Endothelial cell of umbilical vein (primary cell): Measurements from ENCODE around the gene ACOD1. TPM values are rescaled to one million over a fixed set of nuclear protein-coding genes. Genes with fewer than 3 reads are reported as not detected.

Source experiments
- BruUV-seq: library from RNA; stranded (reverse); fragments of 400-500 nt; replicated peaks from 2 replicates; lab custom pipeline; 2021; lab: Mats Ljungman, UMichigan
- CTCF ChIA-PET: fragments of 300-600, 350-600 bp; sonication (Branson Sonifier 250); formaldehyde crosslinking; loops from one replicate; lab custom pipeline; 2021; ENCODE audit warnings: antibody characterized with exemption, inconsistent platforms; lab: Charles Lee
- POLR2A ChIA-PET: fragments of 300-600, 350-600 bp; sonication (Branson Sonifier 250); formaldehyde crosslinking; loops from one replicate; lab custom pipeline; 2021; ENCODE audit warnings: antibody characterized with exemption, inconsistent platforms; lab: Charles Lee
- DNase-seq: peaks from one replicate; pipeline ENCODE4 v3.0.0-alpha.2; 2011; ENCODE audit warnings: low read depth, low spot score
- FAIRE-seq: peaks from 2 replicates; lab custom pipeline; 2011; peaks lifted over from hg19 to GRCh38; lab: Jason Lieb, UNC
- H2AFZ ChIP-seq: 2 replicates; pipeline ENCODE4 v1.6.0; 2012; ENCODE audit warnings: low read depth, low read length, control low read depth, inconsistent platforms
- H3K27ac ChIP-seq: 2 replicates; pipeline ENCODE4 v1.5.1; 2011; ENCODE audit warnings: low read depth, mild to moderate bottlenecking, control low read depth, low read length, moderate library complexity; ENCODE audit not compliant: insufficient read depth
- H3K27me3 ChIP-seq, 2 experiments: 2 replicates each; pipeline versions ENCODE4 v1.6.0 to v1.6.1; 2011; ENCODE audit warnings: low read length in 2 of 2, mixed read lengths in 1 of 2; ENCODE audit not compliant: control insufficient read depth in 2 of 2, insufficient read depth in 2 of 2
- H3K36me3 ChIP-seq, 2 experiments: 2 replicates in 1 of 2; 3 replicates in 1 of 2; pipeline ENCODE4 v1.5.1; 2011; ENCODE audit warnings: low read length in 2 of 2, mild to moderate bottlenecking in 1 of 2, moderate library complexity in 1 of 2; ENCODE audit not compliant: control insufficient read depth in 2 of 2, insufficient read depth in 2 of 2; ENCODE audit errors: extremely low read depth in 1 of 2
- H3K4me1 ChIP-seq: 3 replicates; pipeline ENCODE4 v1.5.1; 2011; ENCODE audit warnings: mild to moderate bottlenecking, low read length; ENCODE audit not compliant: control insufficient read depth, insufficient read depth; ENCODE audit errors: extremely low read depth
- H3K4me2 ChIP-seq: 2 replicates; pipeline ENCODE4 v1.6.1; 2011; ENCODE audit warnings: low read length, control low read depth, mixed read lengths; ENCODE audit not compliant: insufficient read depth
- H3K4me3 ChIP-seq, 3 experiments: fragments of 200-600 bp in 1 of 3; sonication (generic), shearing (Covaris generic) in 1 of 3; replicated peaks in 1 of 3; 2 replicates each; pipeline ENCODE4 v1.5.1; 2011 to 2016; ENCODE audit warnings: control low read depth in 3 of 3, low read length in 3 of 3, mild to moderate bottlenecking in 2 of 3, inconsistent platforms in 1 of 3, low read depth in 1 of 3, moderate library complexity in 1 of 3; ENCODE audit not compliant: insufficient read depth in 1 of 3
- H3K79me2 ChIP-seq: 2 replicates; pipeline ENCODE4 v1.6.0; 2012; ENCODE audit warnings: low read length, inconsistent platforms; ENCODE audit not compliant: control insufficient read depth, insufficient read depth
- H3K9ac ChIP-seq: replicated peaks from 2 replicates; pipeline ENCODE3; 2011; ENCODE audit warnings: low read length, control low read depth; ENCODE audit not compliant: insufficient read depth; ENCODE audit errors: extremely low read depth
- H3K9me1 ChIP-seq: replicated peaks from 3 replicates; pipeline ENCODE4 v1.6.0; 2011; ENCODE audit warnings: mild to moderate bottlenecking, low read length; ENCODE audit not compliant: control insufficient read depth, insufficient read depth; ENCODE audit errors: extremely low read depth
- H3K9me3 ChIP-seq: replicated peaks from 2 replicates; pipeline ENCODE4 v1.5.1; 2012; ENCODE audit warnings: low read length, inconsistent platforms; ENCODE audit not compliant: control insufficient read depth, insufficient read depth
- H4K20me1 ChIP-seq: replicated peaks from 2 replicates; pipeline ENCODE3; 2011; ENCODE audit warnings: mild to moderate bottlenecking, low read length; ENCODE audit not compliant: control insufficient read depth, insufficient read depth; ENCODE audit errors: extremely low read depth
- CTCF ChIP-seq, 2 donors: IDR thresholded peaks; 1 replicate in 1 of 2; 2 replicates in 1 of 2; pipeline ENCODE4 v1.5.1; 2011; ENCODE audit warnings: low read length in 2 of 2, mild to moderate bottlenecking in 2 of 2, moderate library complexity in 2 of 2, control low read depth in 1 of 2, inconsistent platforms in 1 of 2, low read depth in 1 of 2; ENCODE audit not compliant: insufficient read depth in 1 of 2; ENCODE audit errors: extremely low read depth in 1 of 2
- EZH2 ChIP-seq: IDR thresholded peaks from 2 replicates; pipeline ENCODE4 v1.6.1; 2012; ENCODE audit warnings: borderline replicate concordance, low read depth, mild to moderate bottlenecking, moderate library complexity, low read length, inconsistent platforms; ENCODE audit not compliant: severe bottlenecking
- FOS ChIP-seq: IDR thresholded peaks from 2 replicates; pipeline ENCODE4 v1.6.1; 2011; ENCODE audit warnings: mild to moderate bottlenecking, low read length, moderate library complexity, borderline replicate concordance; ENCODE audit not compliant: insufficient read depth
- GATA2 ChIP-seq: IDR thresholded peaks from 2 replicates; pipeline ENCODE4 v1.7.0; 2011; ENCODE audit warnings: low read depth, mild to moderate bottlenecking, moderate library complexity, mixed read lengths, low read length; ENCODE audit not compliant: insufficient read length, insufficient read depth
- JUN ChIP-seq: IDR thresholded peaks from 2 replicates; pipeline ENCODE4 v1.6.1; 2011; ENCODE audit warnings: borderline replicate concordance, low read depth; ENCODE audit not compliant: insufficient read length, insufficient read depth
- MAX ChIP-seq: IDR thresholded peaks from 2 replicates; pipeline ENCODE4 v1.6.1; 2011; ENCODE audit not compliant: insufficient read depth, insufficient read length
- MYC ChIP-seq: IDR thresholded peaks from one replicate; pipeline ENCODE4 v1.6.1; 2011; ENCODE audit warnings: mild to moderate bottlenecking, low read depth, low read length
- POLR2A ChIP-seq: IDR thresholded peaks from 2 replicates; pipeline ENCODE4 v1.6.1; 2012; ENCODE audit warnings: low read depth, mild to moderate bottlenecking, control low read depth, low read length
- POLR2AphosphoS5 ChIP-seq: IDR thresholded peaks from 2 replicates; pipeline ENCODE4 v1.6.1; 2012; ENCODE audit warnings: low read depth, mild to moderate bottlenecking, control low read depth, low read length, moderate library complexity; ENCODE audit not compliant: insufficient read depth
- dilution Hi-C: fragments of 300-500 bp; cut with MboI; formaldehyde crosslinking; loops from one replicate; pipeline ENCODE4 v1.15.0; 2019; ENCODE audit warnings: low sequenced_read_pairs; ENCODE audit not compliant: extremely low pct_ligation_motif_present
- intact Hi-C: fragments of 100-400 bp; cut with micrococcal nuclease; formaldehyde crosslinking; loops from one replicate; pipeline ENCODE4 v1.10.0; 2022
- polyA plus RNA-seq, 4 experiments: library from polyadenylated mRNA; depleted of rRNA in 3 of 4; stranded (reverse) in 3 of 4; unstranded in 1 of 4; fragments of >200 nt; gene quantifications; 2 replicates each; pipeline versions ENCODE4 v1.2.1 to v1.2.3, GENCODE V29; 2011 to 2012; ENCODE audit warnings: missing spikeins in 1 of 4
- total RNA-seq: library from RNA; stranded (reverse); gene quantifications from 2 replicates; pipeline ENCODE4 v1.2.3, GENCODE V29; 2021

ACOD1 gene
- total and polyA plus RNA-seq, 2 donors (not counting 3 experiments of a cell fraction or from before 2014, with no cell fraction given): not detected

DNA sequence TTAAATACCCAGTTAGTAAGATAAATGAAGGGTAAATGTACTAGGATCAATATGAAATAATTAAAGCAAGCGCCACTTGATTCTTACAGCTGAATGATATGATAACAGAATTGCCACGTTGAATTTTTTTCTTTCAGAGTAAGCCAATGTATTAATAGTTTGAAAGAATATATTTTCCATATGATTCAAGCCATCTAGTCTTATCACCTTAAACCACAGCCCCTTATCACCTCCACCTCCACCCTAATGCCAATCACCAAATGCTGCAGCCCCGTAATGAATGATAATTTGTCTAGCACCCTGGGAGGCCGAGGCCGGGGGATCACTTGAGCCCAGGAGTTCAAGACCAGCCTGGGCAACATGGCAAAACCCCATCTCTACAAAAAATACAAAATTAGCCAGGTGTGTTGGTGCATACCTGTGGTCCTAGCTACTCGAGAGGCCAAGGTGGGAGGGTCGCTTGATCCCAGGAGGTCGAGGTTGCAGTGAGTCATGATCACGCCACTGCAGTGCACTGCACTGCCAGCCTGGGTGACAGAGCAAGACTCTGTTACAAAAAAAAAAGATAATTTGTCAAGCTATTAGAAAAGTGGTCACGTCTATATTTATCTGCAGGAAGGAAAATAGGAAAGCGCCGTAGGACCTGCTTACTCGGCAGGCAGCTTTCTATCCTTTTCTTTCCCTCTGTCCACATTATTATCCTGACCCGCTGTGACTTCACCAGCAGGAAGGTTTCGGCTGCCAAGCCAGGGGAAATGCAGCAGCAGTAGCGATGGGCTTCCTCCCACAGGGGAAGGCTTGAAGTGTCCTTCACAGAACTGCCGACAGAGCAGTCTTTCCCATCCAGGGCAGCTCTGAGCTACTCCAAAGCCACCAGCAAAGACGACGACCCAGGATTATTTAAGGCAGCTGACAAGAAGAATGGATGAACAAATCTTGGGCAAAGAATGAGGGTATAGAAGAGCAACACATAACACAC, 23.8 kb downstream of the ACOD1 start:
- dilution Hi-C loops: no loop called here
- no TSS peak for BruUV-seq
- no peaks in the 10 kb centered on the region for H3K4me1 ChIP-seq
- no peak overlapping the region for H3K4me3 ChIP-seq
- H3K36me3 ChIP-seq: no peaks in the 10 kb centered on the region
- no peak overlapping the region for H3K4me2 ChIP-seq
- ChIA-PET POLR2A (interaction anchor here (0.7 kb wide), 1 partner anchor 373 kb away, joined by 3 read pairs; no protein-coding TSS in a partner anchor), CTCF (interaction anchor here (0.9 to 2.0 kb wide), 4 partner anchors 8 to 1277 kb away, joined by 3 to 11 read pairs (median 6); no protein-coding TSS in a partner anchor)
- no peaks in the 10 kb centered on the region for H3K79me2 ChIP-seq
- H3K9ac ChIP-seq: no peak overlapping the region
- no peak for DNase-seq
- no peak for TF ChIP-seq MAX
- no peak for TF ChIP-seq MYC
- TF ChIP-seq POLR2A: no peak
- no peak for TF ChIP-seq JUN
- no peak for TF ChIP-seq FOS
- TF ChIP-seq GATA2: no peak
- no peak for TF ChIP-seq CTCF (IDR thresholded peaks at IDR 0.05; ENCODE audit: extremely low read depth in 1 of 2, insufficient read depth in 1 of 2, low read depth in 1 of 2, low read length in 2 of 2)
- no peak for TF ChIP-seq POLR2AphosphoS5
- TF ChIP-seq EZH2: no peak
- intact Hi-C loops: loop anchor here (10.0 kb wide), 1 partner anchor 497 kb away; no protein-coding TSS in a partner anchor
- no peak overlapping the region for H2AFZ ChIP-seq
- peaks cover 5 to 12% of the 10 kb centered on the region in 2 experiments for H3K27me3 ChIP-seq
- peak; percentile 31 for FAIRE-seq
- no peaks in the 10 kb centered on the region for H3K9me3 ChIP-seq
- H3K9me1 ChIP-seq: no peaks in the 10 kb centered on the region
- no peak overlapping the region for H3K27ac ChIP-seq
- no peaks in the 10 kb centered on the region for H4K20me1 ChIP-seq
